NCI-H1436 (cell line): ENCODE measurements around the gene NOTCH4.
A peak's percentile ranks its signal among the peaks of the same experiment; 100 is the strongest.

Experiments
- DNase-seq: peaks from one replicate; lab custom pipeline; 2025; lab: John Stamatoyannopoulos, UW

Gene NOTCH4

DNA sequence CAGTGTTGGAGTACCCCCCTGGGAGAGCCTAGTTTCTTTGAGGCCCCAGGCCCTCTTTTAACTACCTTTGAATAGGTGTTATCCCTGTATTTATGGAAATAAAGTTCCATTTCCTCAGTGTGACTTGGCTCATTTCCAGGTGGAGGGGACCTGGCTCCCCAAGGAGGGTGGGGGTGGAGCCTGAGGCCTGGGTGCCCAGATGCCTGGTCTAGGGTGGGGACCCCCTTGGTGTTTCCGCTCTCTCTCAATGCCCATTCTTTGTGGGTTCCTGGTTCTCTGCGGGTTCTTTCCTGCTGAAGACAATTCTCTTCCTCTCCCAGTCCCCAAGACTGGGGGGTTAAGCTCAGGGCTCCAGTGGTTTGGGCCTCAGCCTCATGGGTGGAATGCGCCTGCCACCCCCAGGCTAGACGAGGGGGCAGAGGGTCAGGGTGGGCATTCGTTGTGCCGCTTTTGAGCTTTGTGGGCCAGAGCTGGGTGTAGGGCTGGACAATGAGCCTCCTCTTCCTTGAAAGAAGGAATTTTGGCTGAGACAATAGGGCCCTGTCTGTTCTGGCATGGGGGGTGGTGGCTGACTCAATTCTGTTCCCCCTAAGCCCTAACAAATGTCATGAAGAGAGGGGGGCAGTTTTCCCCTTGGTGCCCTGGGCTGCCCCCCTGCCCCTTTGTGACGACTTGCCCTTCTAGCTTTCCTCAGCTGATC is 60.2 kb downstream of the NOTCH4 start:
- no peak for DNase-seq

DNA sequence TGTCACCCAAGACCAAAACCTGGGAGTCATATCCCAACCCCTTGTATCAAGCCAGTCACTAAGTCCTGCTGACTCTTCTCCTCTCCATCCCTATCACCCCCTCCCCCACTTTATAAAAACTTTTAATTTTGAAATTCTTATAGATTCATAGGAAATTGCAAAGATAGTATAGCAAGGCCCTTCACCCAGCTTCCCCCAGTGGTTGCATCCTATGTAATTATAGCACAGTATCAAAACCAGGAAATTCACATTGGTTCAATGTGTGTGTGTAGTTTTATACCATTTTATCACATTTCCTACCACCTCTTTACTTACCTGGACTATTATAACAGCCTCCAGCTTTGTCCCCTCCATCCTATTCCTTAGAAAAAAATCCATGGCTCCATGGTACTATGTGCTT is 65.8 kb downstream of the NOTCH4 start:
- DNase-seq: no peak

- DNase-seq: no peak
These were observed 67.0 kb downstream of the NOTCH4 start for GRCh38 chr6:32156891-32157290.

DNA sequence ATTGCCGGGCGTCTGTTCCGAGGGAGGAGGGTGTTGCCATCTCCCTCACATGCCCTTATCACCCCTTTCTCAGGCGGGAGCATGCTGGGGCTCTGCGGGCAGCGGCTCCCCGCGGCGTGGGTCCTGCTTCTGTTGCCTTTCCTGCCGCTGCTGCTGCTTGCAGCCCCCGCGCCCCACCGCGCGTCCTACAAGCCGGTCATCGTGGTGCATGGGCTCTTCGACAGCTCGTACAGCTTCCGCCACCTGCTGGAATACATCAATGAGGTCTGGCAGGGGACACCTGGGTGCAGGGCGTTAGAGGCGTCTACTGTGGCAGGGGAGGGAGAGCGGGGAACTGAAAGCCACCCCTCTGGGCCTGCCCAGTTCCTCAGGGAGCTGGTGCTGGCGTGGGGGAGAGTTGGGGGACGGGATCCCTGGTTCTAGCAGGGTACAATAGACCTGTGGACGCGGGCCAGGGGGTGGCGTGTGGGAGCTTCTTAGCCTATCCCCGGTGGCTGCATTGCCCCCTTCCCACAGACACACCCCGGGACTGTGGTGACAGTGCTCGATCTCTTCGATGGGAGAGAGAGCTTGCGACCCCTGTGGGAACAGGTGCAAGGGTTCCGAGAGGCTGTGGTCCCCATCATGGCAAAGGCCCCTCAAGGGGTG is 69.2 kb downstream of the NOTCH4 start:
- peak; percentile 61 for DNase-seq

DNA sequence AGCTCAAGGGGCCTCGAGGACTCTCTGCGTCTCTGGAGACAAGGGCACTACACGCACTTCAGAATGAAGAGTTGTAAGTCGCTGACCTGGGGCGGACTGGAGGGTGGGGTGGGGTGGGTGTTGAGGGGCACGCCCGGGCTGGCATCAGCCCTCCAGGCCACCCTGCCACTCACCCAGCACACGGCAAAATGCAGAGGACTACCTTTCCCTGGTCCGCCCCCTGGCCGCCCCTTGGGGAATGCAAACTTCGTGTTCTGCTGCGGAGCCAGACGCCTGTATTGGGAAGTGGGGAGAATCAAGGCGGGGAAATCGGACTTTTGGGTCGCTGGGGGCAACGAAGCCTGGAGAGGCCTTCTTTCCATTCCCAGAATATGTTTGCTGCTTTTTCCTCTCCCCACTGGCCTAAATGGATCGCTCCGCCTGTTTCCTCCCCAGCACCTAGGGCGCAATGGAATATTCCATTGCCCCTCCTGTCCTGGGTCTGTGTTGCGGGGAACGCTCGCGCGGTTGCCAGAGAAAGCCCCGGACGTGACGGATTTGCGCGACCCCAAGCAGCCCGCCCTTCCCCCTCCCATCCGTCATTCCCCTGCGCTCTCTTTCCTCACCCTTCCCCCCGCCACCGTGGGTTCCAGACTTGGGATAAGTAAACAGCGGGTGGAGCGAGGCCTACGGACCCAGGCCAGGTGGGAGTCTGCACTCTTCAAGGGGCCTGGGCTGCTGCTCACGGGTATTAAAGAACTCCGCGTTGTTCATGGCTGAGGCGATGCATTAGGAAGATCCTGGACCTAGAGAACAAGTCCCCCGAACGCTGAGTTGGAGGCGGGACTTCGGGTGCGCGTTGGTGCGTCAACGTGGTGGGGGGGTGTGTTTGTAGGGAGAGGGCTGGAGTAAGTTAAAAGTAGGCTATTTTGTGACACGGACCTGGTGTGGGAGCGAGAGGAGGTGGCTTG is 70.0 kb downstream of the NOTCH4 start, which contains the start of gene PPT2:
PPT2 (plus strand) TSS at position 578 of the 950 bp plus-strand sequence. CDS start 454 bp downstream, outside the sequence.
- peak; percentile 83 for DNase-seq

DNA sequence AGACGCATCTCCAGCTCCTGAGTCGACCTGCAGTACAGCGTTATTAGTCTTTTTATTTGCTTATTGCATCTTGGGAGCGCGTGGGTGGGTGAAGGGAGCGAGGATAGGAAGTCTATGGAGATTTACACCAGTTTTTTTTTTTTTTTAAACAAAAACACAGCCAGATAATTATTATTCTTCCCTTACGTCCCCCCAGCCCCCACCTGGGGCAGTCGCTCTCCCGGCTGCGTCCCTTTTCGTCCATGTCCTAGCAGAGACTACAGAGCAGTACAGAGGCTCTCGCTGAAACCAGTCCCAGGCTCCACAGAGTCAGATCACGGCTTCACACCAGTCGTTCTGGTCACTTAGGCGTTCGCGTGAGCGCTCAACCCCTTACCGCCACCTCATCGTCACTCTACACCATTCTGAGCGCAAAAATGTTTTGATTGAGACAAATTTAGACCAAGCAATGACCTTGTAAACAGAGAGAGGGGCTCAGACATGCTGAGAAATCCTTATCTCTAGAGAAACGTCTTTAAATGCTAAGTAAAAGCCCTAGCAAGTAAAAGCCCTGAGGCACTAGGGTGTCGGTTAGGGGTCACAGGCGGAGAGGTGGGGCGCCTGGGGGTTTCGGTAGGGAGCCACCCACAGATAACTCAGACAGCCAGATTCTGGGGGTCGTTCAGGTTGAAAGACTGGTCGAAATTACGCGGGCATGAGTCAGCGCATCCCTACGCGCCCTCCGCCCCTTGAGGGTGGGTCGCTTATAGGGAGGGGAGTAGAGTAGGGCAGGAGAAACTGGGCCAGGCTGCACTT is 70.9 kb downstream of the NOTCH4 start:
- DNase-seq: no peak

DNA sequence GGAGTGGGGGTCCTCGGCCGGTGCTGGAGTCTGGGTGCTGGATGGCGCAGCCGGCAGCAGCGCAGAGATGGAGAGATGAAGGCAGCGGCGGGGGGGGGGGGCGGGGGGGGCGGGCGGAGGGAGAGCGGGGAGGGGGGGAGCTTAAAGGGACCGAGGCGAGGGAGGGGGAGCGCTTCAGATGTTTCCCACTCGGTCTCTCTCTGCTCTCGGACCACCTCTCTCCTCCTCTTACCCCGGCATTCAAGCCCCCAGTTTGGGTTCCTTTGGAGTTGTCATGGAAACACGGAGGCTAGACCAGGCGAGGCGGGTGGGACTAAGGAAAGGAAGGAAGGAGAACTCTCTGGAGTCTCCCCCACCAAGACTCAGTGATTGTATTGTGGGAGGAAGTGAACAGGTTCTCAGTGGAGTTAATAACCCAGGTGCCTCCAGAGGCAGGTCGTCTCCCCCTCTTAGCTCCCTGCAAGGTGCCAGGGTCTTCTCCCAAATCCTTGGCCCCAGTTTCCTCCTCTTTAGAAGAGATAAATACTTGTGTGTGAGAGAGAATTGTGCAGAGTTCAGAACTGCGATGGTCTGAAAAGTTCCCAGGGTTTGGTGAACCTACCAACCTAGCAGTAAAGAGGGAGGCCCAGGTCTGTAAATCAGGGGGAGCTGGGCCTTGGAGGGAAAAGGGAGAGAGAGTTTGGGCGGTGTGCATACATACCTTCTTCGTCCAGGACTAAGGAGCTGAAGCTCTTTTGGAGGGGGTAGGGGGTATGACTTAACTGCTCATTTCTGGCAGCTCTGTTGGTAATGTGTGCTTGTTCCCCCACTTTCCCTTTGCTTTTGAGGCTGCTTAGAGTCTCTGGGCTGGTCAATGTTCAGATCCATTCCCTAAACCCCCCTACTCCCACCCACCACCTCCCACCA is 71.8 kb downstream of the NOTCH4 start, which contains the start of gene PRRT1:
PRRT1 (minus strand) TSS at position 77 of the 906 bp plus-strand sequence. CDS start 112 bp downstream, outside the sequence.
- DNase-seq: no peak

DNA sequence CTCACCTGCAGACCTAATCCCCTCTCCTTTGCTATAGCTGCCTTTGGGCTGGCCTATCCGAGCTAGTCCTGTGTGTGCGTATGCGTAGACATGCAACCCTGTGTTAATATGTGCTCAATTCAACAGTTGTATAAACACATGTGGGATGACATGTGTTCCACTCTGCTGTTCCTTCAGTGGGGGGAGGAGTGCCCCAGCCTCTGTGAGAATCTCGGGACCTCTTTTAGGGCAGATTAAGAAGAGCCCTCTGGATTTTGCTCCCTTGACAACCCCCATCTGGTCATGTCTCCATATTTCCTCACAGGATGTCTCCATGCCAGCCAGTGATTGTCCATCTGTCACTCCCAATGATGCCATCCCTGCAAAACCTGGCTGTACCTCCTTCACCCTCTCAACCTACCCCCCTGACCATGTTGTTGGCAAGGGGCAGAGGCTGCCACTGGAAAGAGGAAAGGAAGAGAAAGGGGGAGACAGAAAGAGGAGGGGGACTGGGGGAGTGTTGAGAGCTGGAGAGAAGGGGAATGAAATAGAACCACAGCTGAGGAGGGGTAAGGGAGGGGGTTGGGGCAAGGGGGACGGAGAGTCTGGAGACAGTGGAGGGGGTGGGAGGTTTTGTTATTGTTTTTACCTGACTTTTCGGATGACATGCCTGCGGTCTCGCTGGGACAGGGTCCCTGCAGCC is 72.5 kb downstream of the NOTCH4 start:
- DNase-seq: no peak

DNA sequence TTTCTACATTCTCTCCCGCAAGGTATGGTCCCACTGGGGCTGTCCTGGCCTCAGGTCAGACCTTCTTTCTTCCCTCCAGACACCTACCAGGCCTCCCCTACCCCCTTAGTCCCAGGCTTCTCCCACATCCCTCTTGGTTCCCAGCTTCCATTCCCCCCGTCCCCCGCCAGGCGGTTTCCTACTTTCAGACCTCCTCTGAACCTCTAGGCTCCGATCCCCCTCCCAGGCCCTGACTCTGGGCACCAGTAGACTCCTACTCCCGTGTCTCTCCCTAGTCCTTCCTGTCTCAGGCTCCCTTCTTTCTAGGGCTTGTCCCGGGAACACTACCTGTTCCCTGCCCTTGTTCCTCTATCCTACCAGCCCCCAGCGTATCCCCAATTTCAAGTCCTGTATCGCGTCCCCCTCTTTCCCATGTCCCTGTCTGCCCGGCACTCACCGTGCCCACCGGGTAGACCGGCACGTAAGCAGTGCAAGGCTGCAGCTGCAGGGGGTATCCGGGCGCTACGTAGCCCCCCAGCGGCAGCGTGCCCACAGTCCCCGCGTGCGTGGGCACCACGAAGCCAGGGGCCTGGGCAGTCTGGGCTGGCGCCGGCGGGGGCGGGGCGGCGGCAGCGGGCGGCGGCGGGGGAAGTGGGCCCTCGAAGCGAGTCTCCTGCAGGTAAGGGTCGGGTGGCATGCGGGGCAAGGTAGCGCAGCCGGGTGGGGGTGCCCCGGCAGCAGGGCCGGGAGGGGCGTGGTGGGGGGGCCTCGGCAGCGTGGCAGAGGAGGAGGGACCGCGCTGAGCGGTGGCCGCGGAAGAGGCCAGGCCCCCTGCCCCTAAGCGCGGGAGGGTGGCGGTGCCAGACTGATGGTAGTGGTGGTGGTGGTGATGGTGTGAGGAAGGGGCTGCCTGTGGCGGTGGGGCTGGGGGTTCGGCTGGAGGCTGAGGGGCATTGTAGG is 73.7 kb downstream of the NOTCH4 start:
- DNase-seq: no peak

DNA sequence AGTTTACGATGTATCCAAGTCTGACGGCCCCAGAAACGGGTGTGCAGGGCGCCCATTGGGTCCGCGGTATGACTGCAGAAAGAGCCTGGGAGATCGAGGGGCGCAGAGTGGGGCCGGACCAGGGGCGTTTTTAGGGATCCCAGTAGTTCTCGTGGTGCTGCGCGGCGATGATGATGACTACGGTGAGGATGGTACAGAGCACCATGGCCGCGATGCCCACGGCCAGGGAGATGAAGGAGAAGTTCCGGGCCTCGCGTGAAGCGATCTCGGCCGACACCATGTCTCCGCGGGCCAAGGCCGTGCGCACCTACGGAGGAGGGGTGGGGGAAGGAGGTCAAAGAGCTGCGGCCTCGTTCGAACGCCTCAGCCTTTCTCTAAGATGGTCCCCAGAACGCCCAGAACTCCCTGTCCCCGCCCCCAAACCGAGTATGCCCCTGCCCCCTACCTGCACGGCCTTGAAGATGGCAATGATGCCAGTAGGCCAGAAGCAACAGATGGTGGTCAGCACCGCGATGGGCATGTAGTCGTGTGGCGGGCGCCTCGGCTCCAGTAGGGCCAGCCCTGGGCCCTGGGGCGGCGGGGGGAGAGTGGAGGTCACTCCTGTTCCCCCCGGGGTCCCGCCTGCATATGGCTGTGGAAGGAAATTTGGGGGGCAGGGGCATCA is 74.6 kb downstream of the NOTCH4 start:
- no peak for DNase-seq

- no peak for DNase-seq
These were observed 75.4 kb downstream of the NOTCH4 start for GRCh38 chr6:32148289-32149091.

GRCh38 chr6:32147401-32148132 is 76.3 kb downstream of the NOTCH4 start:
- no peak for DNase-seq

- DNase-seq: no peak
These were observed 77.2 kb downstream of the NOTCH4 start for GRCh38 chr6:32146687-32147086.

GRCh38 chr6:32146287-32146686 is 77.6 kb downstream of the NOTCH4 start:
- DNase-seq: no peak
